Cardiac fibroblast (primary cell): ENCODE results near the gene SEPTIN5.

ENCODE experiments used
- DNase-seq, 2 donors: peaks; one replicate each; pipeline versions ENCODE4 v3.0.0 to v3.0.0-alpha.2; 2010; ENCODE audit warnings: low read depth in 2 of 2
- H3K4me3 ChIP-seq, 2 donors: replicated peaks in 1 of 2; 1 replicate in 1 of 2; 2 replicates in 1 of 2; pipeline ENCODE4 v1.5.1; 2011; ENCODE audit warnings: low read depth in 2 of 2, low read length in 2 of 2, mild to moderate bottlenecking in 2 of 2, moderate library complexity in 1 of 2
- TF ChIP-seq, protein P1 (sequence below): IDR thresholded peaks from one replicate; pipeline ENCODE4 v1.5.1; 2011; ENCODE audit warnings: low read depth, mild to moderate bottlenecking, low read length, inconsistent platforms

The SEPTIN5 gene

DNA sequence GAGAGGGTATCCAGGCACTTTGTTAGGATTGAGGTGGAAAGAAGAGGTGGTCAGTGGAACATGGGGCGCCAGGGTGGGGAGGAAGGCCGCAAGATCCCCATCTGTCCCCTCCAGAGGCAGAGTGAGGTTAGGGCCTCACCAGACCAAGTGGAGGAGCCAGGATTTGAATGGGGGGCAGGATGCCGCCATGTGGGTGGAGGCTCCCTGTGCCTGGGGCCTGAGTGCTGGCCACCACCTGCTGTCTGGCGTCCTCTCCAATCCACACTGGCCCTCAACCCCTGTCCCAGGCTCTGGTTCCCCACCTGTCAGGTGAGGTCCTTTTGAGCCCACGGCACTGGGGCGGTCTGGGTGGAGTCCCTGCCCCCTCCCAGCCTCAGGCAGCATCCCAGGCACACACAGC, 28.8 kb downstream of the SEPTIN5 start:
- TF ChIP-seq, protein P1, sequence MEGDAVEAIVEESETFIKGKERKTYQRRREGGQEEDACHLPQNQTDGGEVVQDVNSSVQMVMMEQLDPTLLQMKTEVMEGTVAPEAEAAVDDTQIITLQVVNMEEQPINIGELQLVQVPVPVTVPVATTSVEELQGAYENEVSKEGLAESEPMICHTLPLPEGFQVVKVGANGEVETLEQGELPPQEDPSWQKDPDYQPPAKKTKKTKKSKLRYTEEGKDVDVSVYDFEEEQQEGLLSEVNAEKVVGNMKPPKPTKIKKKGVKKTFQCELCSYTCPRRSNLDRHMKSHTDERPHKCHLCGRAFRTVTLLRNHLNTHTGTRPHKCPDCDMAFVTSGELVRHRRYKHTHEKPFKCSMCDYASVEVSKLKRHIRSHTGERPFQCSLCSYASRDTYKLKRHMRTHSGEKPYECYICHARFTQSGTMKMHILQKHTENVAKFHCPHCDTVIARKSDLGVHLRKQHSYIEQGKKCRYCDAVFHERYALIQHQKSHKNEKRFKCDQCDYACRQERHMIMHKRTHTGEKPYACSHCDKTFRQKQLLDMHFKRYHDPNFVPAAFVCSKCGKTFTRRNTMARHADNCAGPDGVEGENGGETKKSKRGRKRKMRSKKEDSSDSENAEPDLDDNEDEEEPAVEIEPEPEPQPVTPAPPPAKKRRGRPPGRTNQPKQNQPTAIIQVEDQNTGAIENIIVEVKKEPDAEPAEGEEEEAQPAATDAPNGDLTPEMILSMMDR = no peak
- no peak for DNase-seq
- no peak overlapping the region for H3K4me3 ChIP-seq

DNA sequence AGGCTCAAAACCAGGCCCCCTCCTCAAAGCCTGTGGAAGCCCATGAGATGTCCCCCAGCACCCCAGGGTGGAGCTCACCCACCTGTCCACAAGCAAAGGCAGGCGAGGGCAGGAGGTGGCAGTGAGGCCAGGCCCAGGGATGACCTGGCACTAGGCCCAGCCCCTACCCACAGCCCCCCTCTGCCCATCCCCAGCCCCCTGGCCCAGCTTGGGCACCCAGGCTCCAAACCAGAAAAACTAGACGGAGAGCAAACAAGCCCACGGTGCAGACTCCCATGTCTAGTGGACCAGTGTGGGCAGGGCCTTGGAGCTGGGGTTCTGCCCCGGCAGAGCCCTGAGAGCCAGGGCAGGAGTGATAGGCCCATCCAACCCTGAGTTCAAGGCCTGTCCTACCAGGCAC, 29.3 kb downstream of the SEPTIN5 start:
- TF ChIP-seq, protein P1 = no peak
- no peak for DNase-seq
- no peak overlapping the region for H3K4me3 ChIP-seq

DNA sequence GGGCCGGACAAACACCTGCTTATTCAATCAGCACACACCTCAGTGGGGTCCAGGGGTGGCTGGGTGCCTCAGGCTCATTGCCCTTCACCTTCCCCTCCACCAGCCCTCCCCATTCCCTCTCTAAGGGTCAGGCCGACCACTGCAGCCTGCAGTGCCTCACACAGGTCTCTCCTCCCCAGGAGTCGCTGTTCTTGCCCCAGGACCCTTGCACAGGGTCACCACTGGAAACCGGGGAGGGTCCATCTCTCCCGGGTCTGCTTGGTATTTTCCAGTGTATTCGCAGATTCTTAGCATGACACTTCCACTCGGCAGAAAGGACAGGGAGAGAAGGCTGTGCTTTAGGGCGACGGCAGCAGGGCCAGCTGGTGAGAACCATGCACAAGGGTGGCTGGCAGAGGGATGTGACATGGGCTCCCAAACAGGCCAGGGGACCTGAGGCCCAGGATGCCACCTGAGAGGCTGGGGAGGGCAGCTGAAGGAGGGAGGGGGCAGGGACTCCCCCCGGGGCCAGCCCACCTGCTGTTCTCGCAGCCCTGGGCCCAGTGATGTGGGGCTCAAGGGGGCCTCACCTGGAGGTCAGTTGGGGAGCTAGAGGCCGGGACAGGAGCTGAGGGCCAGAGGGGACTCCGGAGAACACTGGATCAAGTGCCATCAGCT, 30.2 kb downstream of the SEPTIN5 start:
- TF ChIP-seq, protein P1 = no peak
- DNase-seq = no peak

DNA sequence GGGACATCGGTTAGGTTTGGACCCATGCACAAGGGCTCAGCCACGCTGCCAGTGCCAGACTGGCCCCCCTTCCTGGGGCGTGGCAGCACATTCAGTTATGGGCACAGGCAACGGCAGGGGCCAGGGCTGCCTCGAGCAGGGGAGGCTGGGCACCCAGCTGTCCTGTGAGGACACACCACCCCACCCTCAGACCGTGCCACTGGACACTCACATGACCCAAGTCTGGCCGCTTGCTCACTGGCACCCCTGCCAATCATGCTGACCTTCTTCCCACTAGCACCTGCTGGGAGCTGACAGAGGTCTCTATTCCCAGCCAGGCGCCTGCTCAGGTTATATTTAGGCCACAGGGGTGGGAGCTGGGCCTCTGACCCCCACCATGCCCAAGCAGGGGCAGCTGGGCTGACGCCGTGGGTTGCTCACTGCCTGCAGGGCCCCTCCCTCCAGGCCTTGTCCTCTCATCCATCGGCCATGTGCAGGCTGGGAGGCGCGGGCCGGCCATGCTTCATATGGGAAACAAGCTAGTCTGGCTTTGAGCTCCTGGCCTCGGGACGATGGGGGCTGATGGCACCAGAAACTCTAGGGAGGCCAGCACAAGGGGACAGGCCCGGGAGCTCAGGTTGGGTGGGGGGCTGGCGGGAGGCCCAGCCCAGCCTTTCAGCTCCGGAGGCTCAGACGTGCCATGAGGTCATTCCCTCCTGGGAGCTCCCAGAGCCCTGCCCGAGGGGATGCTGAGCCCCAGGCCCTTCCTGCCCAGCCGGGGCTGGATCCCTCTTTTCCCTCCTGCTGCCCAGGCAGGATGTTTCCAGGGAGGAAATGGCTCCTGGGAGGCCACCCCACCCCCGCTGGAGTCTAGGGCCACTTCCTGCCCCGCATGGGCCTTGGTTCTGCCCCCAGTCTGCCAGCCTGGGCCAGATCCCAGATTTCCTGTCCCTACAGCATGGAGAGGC, 31.1 kb downstream of the SEPTIN5 start:
- DNase-seq = no peak
- H3K4me3 ChIP-seq = no peak overlapping the region
- TF ChIP-seq, protein P1 = no peak

More for the DNA sequence above, 30.2 kb downstream of the SEPTIN5 start:
- H3K4me3 ChIP-seq = no peak overlapping the region

DNA sequence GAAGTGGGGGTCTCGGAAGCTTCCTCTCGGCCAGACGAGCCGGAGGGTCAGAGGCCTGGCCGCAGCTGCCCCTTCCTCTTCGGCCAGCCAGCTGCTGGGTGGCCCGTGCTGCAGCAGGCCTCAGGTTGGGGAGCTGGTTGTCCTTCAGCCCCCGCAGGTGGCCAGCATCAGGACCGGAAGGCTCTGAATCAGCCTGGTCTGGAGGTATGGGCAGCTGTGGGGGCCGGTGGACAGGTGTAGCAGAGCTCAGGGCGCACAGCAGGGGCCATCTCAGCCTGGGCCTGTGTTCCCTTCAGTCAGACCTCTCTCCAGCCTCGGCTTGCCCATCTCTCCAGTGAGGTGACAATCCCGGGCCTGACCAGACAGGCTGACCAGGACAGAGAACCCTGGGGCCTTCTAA, 32.4 kb downstream of the SEPTIN5 start:
- DNase-seq = no peak
- TF ChIP-seq, protein P1 = no peak
- H3K4me3 ChIP-seq = no peak overlapping the region

DNA sequence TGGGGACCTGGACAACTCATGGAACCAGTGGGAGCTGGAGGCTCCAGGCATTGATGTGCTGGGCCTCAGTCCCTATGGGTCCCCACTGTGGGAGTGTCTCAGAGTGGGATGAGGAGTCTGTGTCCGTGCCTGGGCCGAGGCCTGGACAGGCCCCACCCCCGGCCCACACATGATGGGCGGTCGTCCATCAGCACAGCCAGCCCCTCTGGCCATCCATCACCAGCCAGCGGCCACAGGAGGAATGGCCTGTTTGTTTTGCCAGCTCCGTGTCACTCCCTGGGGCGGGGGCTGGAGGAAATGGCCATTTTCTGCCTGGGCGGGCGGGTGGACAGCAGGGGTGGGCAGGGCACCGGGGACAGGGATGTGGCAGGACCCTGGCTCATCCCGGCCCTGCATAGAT, 33.2 kb downstream of the SEPTIN5 start:
- TF ChIP-seq, protein P1 = no peak
- H3K4me3 ChIP-seq = no peak overlapping the region
- no peak for DNase-seq
